Regular cardiac myocyte (primary cell): ENCODE measurements around the gene RIPK3. TPM values are rescaled to one million over a fixed set of nuclear protein-coding genes. Genes with fewer than 3 reads are reported as not detected.

Source experiments
- total RNA-seq: library from RNA; depleted of rRNA; stranded (reverse); fragments of >200 nt; gene quantifications from 2 replicates; pipeline ENCODE4 v1.2.3, GENCODE V29; 2014

Gene RIPK3
- 0.19 and 0.56 TPM in 2 replicates for total RNA-seq

GRCh38 chr14:24339284-24340151 lies at the start of gene RIPK3:
TSS of gene RIPK3 (minus strand) at chr14:24339991. CDS start at chr14:24339826, 165 bp downstream.

GRCh38 chr14:24367514-24368211 lies 27.9 kb upstream of the RIPK3 start, which contains the start of gene NFATC4:
TSS of gene NFATC4 (plus strand) at chr14:24368184. CDS start at chr14:24368341, 157 bp downstream.

GRCh38 chr14:24334431-24335291 lies 5.1 kb downstream of the RIPK3 start, which contains the start of gene ADCY4:
TSS of gene ADCY4 (minus strand) at chr14:24335071. CDS start at chr14:24334652, 419 bp downstream.

GRCh38 chr14:24310646-24311604 lies 28.9 kb downstream of the RIPK3 start, which contains the start of gene LTB4R:
TSS of gene LTB4R (plus strand) at chr14:24311502. CDS start at chr14:24315652, 4,150 bp downstream.

GRCh38 chr14:24309538-24310264 lies 30.1 kb downstream of the RIPK3 start, which contains the start of gene LTB4R2:
TSS of gene LTB4R2 (plus strand) at chr14:24310140. CDS start at chr14:24310665, 525 bp downstream.

GRCh38 chr14:24307575-24308341 lies 32.0 kb downstream of the RIPK3 start, which contains the start of gene CIDEB:
TSS of gene CIDEB (minus strand) at chr14:24307977. CDS start at chr14:24307858, 119 bp downstream.

GRCh38 chr14:24299255-24300191 lies 40.3 kb downstream of the RIPK3 start, which contains the start of the genes DHRS1 and NOP9:
TSS of gene DHRS1 (minus strand) at chr14:24299780. CDS start at chr14:24299106, 674 bp downstream.
TSS of gene NOP9 (plus strand) at chr14:24299850. CDS start at chr14:24299955, 105 bp downstream.

Other genes with a start within 250 kb of the RIPK3 start
- 13.4 and 17.2 TPM in 2 replicates for gene PCK2, start 245.7 kb downstream of the RIPK3 start, total RNA-seq
- 50.6 and 56.1 TPM in 2 replicates for gene DCAF11, start 225.2 kb downstream of the RIPK3 start, total RNA-seq
- 0.56 and 0.77 TPM in 2 replicates for gene NRL, start 225.0 kb downstream of the RIPK3 start, total RNA-seq
- gene FITM1, start 209.3 kb downstream of the RIPK3 start, total RNA-seq, result not detected in 2 replicates
- 69.4 and 88.5 TPM in 2 replicates for gene PSME1, start 203.8 kb downstream of the RIPK3 start, total RNA-seq
- 20.6 and 31.1 TPM in 2 replicates for gene EMC9, start 198.4 kb downstream of the RIPK3 start, total RNA-seq
- 81.5 and 136 TPM in 2 replicates for gene PSME2, start 193.4 kb downstream of the RIPK3 start, total RNA-seq
- gene RNF31, start 192.5 kb downstream of the RIPK3 start, total RNA-seq, result 22.6 and 28.8 TPM in 2 replicates
- 55.5 and 58.9 TPM in 2 replicates for gene IRF9, start 178.7 kb downstream of the RIPK3 start, total RNA-seq
- 0.56 and 0.77 TPM in 2 replicates for gene REC8, start 167.9 kb downstream of the RIPK3 start, total RNA-seq
- gene IPO4, start 151.2 kb downstream of the RIPK3 start, total RNA-seq, result 26.5 and 79.8 TPM in 2 replicates
- 78.4 and 80.1 TPM in 2 replicates for gene TM9SF1, start 144.6 kb downstream of the RIPK3 start, total RNA-seq
- gene TSSK4, start 134.3 kb downstream of the RIPK3 start, total RNA-seq, result under 0.01 TPM in 1 of 2 replicates, not detected in the other
- gene CHMP4A, start 126.5 kb downstream of the RIPK3 start, total RNA-seq, result 23.4 and 25.1 TPM in 2 replicates
- 15.9 and 18.0 TPM in 2 replicates for gene MDP1, start 123.9 kb downstream of the RIPK3 start, total RNA-seq
- 142 and 224 TPM in 2 replicates for gene NEDD8, start 107.6 kb downstream of the RIPK3 start, total RNA-seq
- gene GMPR2, start 107.1 kb downstream of the RIPK3 start, total RNA-seq, result 63.6 and 103 TPM in 2 replicates
- 48.3 and 58.3 TPM in 2 replicates for gene TINF2, start 97.4 kb downstream of the RIPK3 start, total RNA-seq
- 0.19 and 0.85 TPM in 2 replicates for gene TGM1, start 76.8 kb downstream of the RIPK3 start, total RNA-seq
- 24.0 and 28.0 TPM in 2 replicates for gene RABGGTA, start 68.4 kb downstream of the RIPK3 start, total RNA-seq
- 9.0 and 9.9 TPM in 2 replicates for gene DHRS1, start 40.2 kb downstream of the RIPK3 start, total RNA-seq
- gene NOP9, start 40.1 kb downstream of the RIPK3 start, total RNA-seq, result 19.7 and 34.7 TPM in 2 replicates
- 1.5 and 1.7 TPM in 2 replicates for gene CIDEB, start 32.0 kb downstream of the RIPK3 start, total RNA-seq
- gene LTB4R2, start 29.9 kb downstream of the RIPK3 start, total RNA-seq, result 1.3 and 3.1 TPM in 2 replicates
- gene LTB4R, start 28.5 kb downstream of the RIPK3 start, total RNA-seq, result 1.5 and 1.7 TPM in 2 replicates
- gene ADCY4, start 4.9 kb downstream of the RIPK3 start, total RNA-seq, result 5.6 and 15.5 TPM in 2 replicates
- gene NFATC4, start 28.2 kb upstream of the RIPK3 start, total RNA-seq, result 30.3 and 71.0 TPM in 2 replicates
- gene NYNRIN, start 59.0 kb upstream of the RIPK3 start, total RNA-seq, result 3.5 and 6.8 TPM in 2 replicates
- gene CBLN3, start 89.7 kb upstream of the RIPK3 start, total RNA-seq, result 1.5 and 5.9 TPM in 2 replicates
- 45.6 and 53.8 TPM in 2 replicates for gene KHNYN, start 90.0 kb upstream of the RIPK3 start, total RNA-seq
- gene SDR39U1, start 102.8 kb upstream of the RIPK3 start, total RNA-seq, result 8.2 and 10.4 TPM in 2 replicates
- gene CMA1, start 168.3 kb upstream of the RIPK3 start, total RNA-seq, result not detected in 2 replicates
- gene CTSG, start 236.3 kb upstream of the RIPK3 start, total RNA-seq, result not detected in 2 replicates